ENCODE measurements around the gene OR4D1.

DNA sequence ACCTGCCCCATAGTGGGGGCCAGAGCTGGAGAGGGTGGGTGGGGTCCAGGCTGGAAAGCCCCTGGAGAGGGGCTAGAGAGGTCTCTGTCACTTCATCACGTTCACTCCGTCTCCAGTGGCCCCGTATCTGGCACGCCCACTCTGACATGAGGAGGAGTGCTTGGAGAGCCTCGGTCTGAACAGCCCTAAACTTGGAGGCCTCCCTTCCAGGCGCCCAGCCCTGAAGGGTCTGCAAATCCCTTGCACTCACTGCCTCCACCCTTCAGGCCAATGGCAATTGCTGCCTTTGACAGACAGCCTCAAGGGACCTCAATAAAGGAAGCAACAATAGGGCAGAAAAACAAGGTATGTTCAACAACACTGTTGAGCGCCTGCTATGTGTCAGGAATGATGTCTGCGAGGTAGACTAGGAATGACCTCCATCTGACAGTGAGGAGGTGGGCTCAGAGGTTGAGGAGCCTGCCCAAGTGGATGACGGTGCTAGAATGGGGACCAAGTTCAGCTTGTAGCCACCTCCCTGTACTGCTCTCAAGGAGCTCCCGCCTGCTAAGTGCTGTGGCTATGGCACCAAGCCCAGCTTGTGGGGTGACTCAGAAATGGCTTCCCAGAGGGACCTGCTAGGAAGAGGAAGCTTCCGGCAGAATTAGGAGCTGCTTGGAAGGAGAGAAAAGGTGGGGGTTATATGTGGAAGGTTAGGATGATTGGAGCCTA is 41.4 kb downstream of the OR4D1 start:
- TF ChIP-seq CTCF (IDR thresholded peaks at IDR 0.05; ENCODE audit: low read depth, low read length) (no peak), EZH2phosphoT487 (IDR thresholded peaks at IDR 0.05; ENCODE audit: low read depth) (no peak)

Data from OCI-LY3 (cell line).